Measurements from ENCODE around the gene ARSD.
"Not testable (repeated sequence)": the region's sequence is repeated elsewhere in the genome, so short reads cannot be mapped to it uniquely, and the experiment has no call there.

The ARSD gene

GRCh38 chrX:2928583-2929434 lies at the start of gene ARSD:
TSS of gene ARSD (minus strand) at chrX:2929339. CDS start at chrX:2929275, 64 bp downstream.
- Histone ChIP-seq H3K4me1 (ENCODE audit: control insufficient read depth, insufficient read depth, low read length) (no peaks in the 10 kb centered on the region), H3K27me3 (ENCODE audit: control insufficient read depth in 1 of 2, insufficient read depth in 2 of 2, low read length in 2 of 2) (peaks cover 0 to 2% of the 10 kb centered on the region in 2 donors), H3K9ac (ENCODE audit: low read length in 2 of 2) (peak within 1 kb of the TSS; percentile 71 to 74), H3K9me3 (ENCODE audit: control insufficient read depth in 2 of 2, low read length in 2 of 2) (peaks cover 2 to 4% of the 10 kb centered on the region in 2 donors), H3K4me3 (ENCODE audit: low read length in 2 of 2) (peak within 1 kb of the TSS; percentile 46 to 73), H3K36me3 (ENCODE audit: control insufficient read depth in 2 of 2, insufficient read depth in 2 of 2, low read length in 2 of 2) (no peaks in the 10 kb centered on the region), H3K27ac (ENCODE audit: low read length) (peak within 1 kb of the TSS; percentile 80)

- H3K4me3 ChIP-seq (ENCODE audit: low read length in 2 of 2); H3K27me3 ChIP-seq (ENCODE audit: control insufficient read depth in 1 of 2, insufficient read depth in 2 of 2, low read length in 2 of 2); H3K36me3 ChIP-seq (ENCODE audit: control insufficient read depth in 2 of 2, insufficient read depth in 2 of 2, low read length in 2 of 2); H3K9ac ChIP-seq (ENCODE audit: low read length in 2 of 2); H3K27ac ChIP-seq (ENCODE audit: low read length); H3K4me1 ChIP-seq (ENCODE audit: control insufficient read depth, insufficient read depth, low read length); H3K9me3 ChIP-seq (ENCODE audit: control insufficient read depth in 2 of 2, low read length in 2 of 2): not testable (repeated sequence)
Observed at GRCh38 chrX:2978639-2979038, 49.5 kb upstream of the ARSD start.

- H3K4me1 ChIP-seq (ENCODE audit: control insufficient read depth, insufficient read depth, low read length), result no peaks in the 10 kb centered on the region
- no peak overlapping the region for H3K4me3 ChIP-seq (ENCODE audit: low read length in 2 of 2)
- no peaks in the 10 kb centered on the region for H3K36me3 ChIP-seq (ENCODE audit: control insufficient read depth in 2 of 2, insufficient read depth in 2 of 2, low read length in 2 of 2)
- H3K9me3 ChIP-seq (ENCODE audit: control insufficient read depth in 2 of 2, low read length in 2 of 2), result no peaks in the 10 kb centered on the region
- H3K27ac ChIP-seq (ENCODE audit: low read length), result no peak overlapping the region
- peaks cover 0 to 3% of the 10 kb centered on the region in 2 donors for H3K27me3 ChIP-seq (ENCODE audit: control insufficient read depth in 1 of 2, insufficient read depth in 2 of 2, low read length in 2 of 2)
- H3K9ac ChIP-seq (ENCODE audit: low read length in 2 of 2), result no peak overlapping the region
Observed at GRCh38 chrX:2974961-2975360, 45.8 kb upstream of the ARSD start.

- Histone ChIP-seq H3K9ac (ENCODE audit: low read length in 2 of 2) (no peak overlapping the region), H3K27ac (ENCODE audit: low read length) (no peak overlapping the region), H3K4me1 (ENCODE audit: control insufficient read depth, insufficient read depth, low read length) (no peaks in the 10 kb centered on the region), H3K36me3 (ENCODE audit: control insufficient read depth in 2 of 2, insufficient read depth in 2 of 2, low read length in 2 of 2) (no peaks in the 10 kb centered on the region), H3K4me3 (ENCODE audit: low read length in 2 of 2) (no peak overlapping the region), H3K9me3 (ENCODE audit: control insufficient read depth in 2 of 2, low read length in 2 of 2) (no peaks in the 10 kb centered on the region), H3K27me3 (ENCODE audit: control insufficient read depth in 1 of 2, insufficient read depth in 2 of 2, low read length in 2 of 2) (peaks cover 0 to 3% of the 10 kb centered on the region in 2 donors)
Observed at GRCh38 chrX:2972391-2972790, 43.3 kb upstream of the ARSD start.

GRCh38 chrX:2969021-2969420 lies 39.9 kb upstream of the ARSD start:
- no peaks in the 10 kb centered on the region for H3K36me3 ChIP-seq (ENCODE audit: control insufficient read depth in 2 of 2, insufficient read depth in 2 of 2, low read length in 2 of 2)
- H3K4me1 ChIP-seq (ENCODE audit: control insufficient read depth, insufficient read depth, low read length), result no peaks in the 10 kb centered on the region
- H3K4me3 ChIP-seq (ENCODE audit: low read length in 2 of 2), result no peak overlapping the region
- no peak overlapping the region for H3K9ac ChIP-seq (ENCODE audit: low read length in 2 of 2)
- H3K9me3 ChIP-seq (ENCODE audit: control insufficient read depth in 2 of 2, low read length in 2 of 2), result no peaks in the 10 kb centered on the region
- no peak overlapping the region for H3K27ac ChIP-seq (ENCODE audit: low read length)
- H3K27me3 ChIP-seq (ENCODE audit: control insufficient read depth in 1 of 2, insufficient read depth in 2 of 2, low read length in 2 of 2), result peaks cover 0 to 3% of the 10 kb centered on the region in 2 donors

GRCh38 chrX:2967998-2968909 lies 39.1 kb upstream of the ARSD start:
- Histone ChIP-seq H3K27ac (ENCODE audit: low read length) (no peak overlapping the region), H3K4me1 (ENCODE audit: control insufficient read depth, insufficient read depth, low read length) (no peaks in the 10 kb centered on the region), H3K9ac (ENCODE audit: low read length in 2 of 2) (no peak overlapping the region), H3K4me3 (ENCODE audit: low read length in 2 of 2) (no peak overlapping the region), H3K27me3 (ENCODE audit: control insufficient read depth in 1 of 2, insufficient read depth in 2 of 2, low read length in 2 of 2) (peaks cover 0 to 3% of the 10 kb centered on the region in 2 donors), H3K36me3 (ENCODE audit: control insufficient read depth in 2 of 2, insufficient read depth in 2 of 2, low read length in 2 of 2) (no peaks in the 10 kb centered on the region), H3K9me3 (ENCODE audit: control insufficient read depth in 2 of 2, low read length in 2 of 2) (no peaks in the 10 kb centered on the region)

GRCh38 chrX:2967584-2967983 lies 38.4 kb upstream of the ARSD start:
- H3K9ac ChIP-seq (ENCODE audit: low read length in 2 of 2), result no peak overlapping the region
- H3K27me3 ChIP-seq (ENCODE audit: control insufficient read depth in 1 of 2, insufficient read depth in 2 of 2, low read length in 2 of 2), result no peaks in the 10 kb centered on the region
- no peaks in the 10 kb centered on the region for H3K9me3 ChIP-seq (ENCODE audit: control insufficient read depth in 2 of 2, low read length in 2 of 2)
- no peak overlapping the region for H3K27ac ChIP-seq (ENCODE audit: low read length)
- H3K36me3 ChIP-seq (ENCODE audit: control insufficient read depth in 2 of 2, insufficient read depth in 2 of 2, low read length in 2 of 2), result no peaks in the 10 kb centered on the region
- H3K4me3 ChIP-seq (ENCODE audit: low read length in 2 of 2), result no peak overlapping the region
- no peaks in the 10 kb centered on the region for H3K4me1 ChIP-seq (ENCODE audit: control insufficient read depth, insufficient read depth, low read length)

- Histone ChIP-seq H3K9ac (ENCODE audit: low read length in 2 of 2) (no peak overlapping the region), H3K9me3 (ENCODE audit: control insufficient read depth in 2 of 2, low read length in 2 of 2) (no peaks in the 10 kb centered on the region), H3K27ac (ENCODE audit: low read length) (no peak overlapping the region), H3K36me3 (ENCODE audit: control insufficient read depth in 2 of 2, insufficient read depth in 2 of 2, low read length in 2 of 2) (no peaks in the 10 kb centered on the region), H3K4me3 (ENCODE audit: low read length in 2 of 2) (no peak overlapping the region), H3K4me1 (ENCODE audit: control insufficient read depth, insufficient read depth, low read length) (no peaks in the 10 kb centered on the region), H3K27me3 (ENCODE audit: control insufficient read depth in 1 of 2, insufficient read depth in 2 of 2, low read length in 2 of 2) (no peaks in the 10 kb centered on the region)
Observed at GRCh38 chrX:2967012-2967411, 37.9 kb upstream of the ARSD start.

- no peak overlapping the region for H3K9ac ChIP-seq (ENCODE audit: low read length in 2 of 2)
- no peaks in the 10 kb centered on the region for H3K9me3 ChIP-seq (ENCODE audit: control insufficient read depth in 2 of 2, low read length in 2 of 2)
- H3K4me1 ChIP-seq (ENCODE audit: control insufficient read depth, insufficient read depth, low read length), result no peaks in the 10 kb centered on the region
- no peak overlapping the region for H3K27ac ChIP-seq (ENCODE audit: low read length)
- H3K4me3 ChIP-seq (ENCODE audit: low read length in 2 of 2), result no peak overlapping the region
- H3K36me3 ChIP-seq (ENCODE audit: control insufficient read depth in 2 of 2, insufficient read depth in 2 of 2, low read length in 2 of 2), result no peaks in the 10 kb centered on the region
- no peaks in the 10 kb centered on the region for H3K27me3 ChIP-seq (ENCODE audit: control insufficient read depth in 1 of 2, insufficient read depth in 2 of 2, low read length in 2 of 2)
Observed at GRCh38 chrX:2965965-2966364, 36.8 kb upstream of the ARSD start.

- not testable (repeated sequence) for H3K27ac ChIP-seq (ENCODE audit: low read length); H3K4me1 ChIP-seq (ENCODE audit: control insufficient read depth, insufficient read depth, low read length); H3K36me3 ChIP-seq (ENCODE audit: control insufficient read depth in 2 of 2, insufficient read depth in 2 of 2, low read length in 2 of 2); H3K4me3 ChIP-seq (ENCODE audit: low read length in 2 of 2); H3K9ac ChIP-seq (ENCODE audit: low read length in 2 of 2); H3K27me3 ChIP-seq (ENCODE audit: control insufficient read depth in 1 of 2, insufficient read depth in 2 of 2, low read length in 2 of 2); H3K9me3 ChIP-seq (ENCODE audit: control insufficient read depth in 2 of 2, low read length in 2 of 2)
Observed at GRCh38 chrX:2963992-2964794, 35.1 kb upstream of the ARSD start.
